CD4-positive, alpha-beta T cell (primary cell): ENCODE data around the gene IFT81. TPM values are rescaled to one million over a fixed set of nuclear protein-coding genes. Genes with fewer than 3 reads are reported as not detected.

ENCODE experiments used
- ATAC-seq: fragments of 200-7000 bp; cut with Tn5 transposase; one replicate; pipeline ENCODE4 v1.10.0; 2022; ENCODE audit warnings: mild to moderate bottlenecking; ENCODE audit not compliant: poor library complexity
- CTCF ChIA-PET: fragments of 350-600 bp; sonication (Branson Sonifier 250); formaldehyde crosslinking; loops from one replicate; lab custom pipeline; 2021; ENCODE audit warnings: antibody characterized with exemption, inconsistent platforms; lab: Charles Lee
- POLR2A ChIA-PET: fragments of 350-600 bp; sonication (Branson Sonifier 250); formaldehyde crosslinking; loops from one replicate; lab custom pipeline; 2021; ENCODE audit warnings: antibody characterized with exemption, inconsistent platforms; lab: Charles Lee
- DNase-seq, 14 experiments: peaks; one replicate each; pipeline ENCODE4 v3.0.0-alpha.2; 2013 to 2020; ENCODE audit warnings: mixed read lengths in 2 of 14
- H3K27ac ChIP-seq, 2 donors: one replicate each; pipeline versions ENCODE4 v1.5.1 to v1.7.0; 2013; ENCODE audit warnings: low read length in 2 of 2, low read depth in 1 of 2, mild to moderate bottlenecking in 1 of 2
- H3K27me3 ChIP-seq, 2 experiments: 1 replicate in 1 of 2; 2 replicates in 1 of 2; pipeline versions ENCODE4 v1.6.1 to v1.7.0; 2013; ENCODE audit warnings: low read length in 2 of 2, control low read depth in 1 of 2, mild to moderate bottlenecking in 1 of 2, moderate library complexity in 1 of 2; ENCODE audit not compliant: insufficient read depth in 2 of 2, control insufficient read depth in 1 of 2
- H3K36me3 ChIP-seq: one replicate; pipeline ENCODE4 v1.6.1; 2013; ENCODE audit warnings: low read length, control low read depth; ENCODE audit not compliant: insufficient read depth
- H3K4me1 ChIP-seq: one replicate; pipeline ENCODE4 v1.6.1; 2013; ENCODE audit warnings: low read length, control low read depth; ENCODE audit not compliant: insufficient read depth
- H3K4me3 ChIP-seq: one replicate; pipeline ENCODE4 v1.5.1; 2013; ENCODE audit warnings: mild to moderate bottlenecking, low read length, moderate library complexity
- H3K9me3 ChIP-seq, 2 experiments: 1 replicate in 1 of 2; 2 replicates in 1 of 2; pipeline versions ENCODE4 v1.6.1 to v1.7.0; 2013; ENCODE audit warnings: low read length in 2 of 2, mild to moderate bottlenecking in 2 of 2, control low read depth in 1 of 2, moderate library complexity in 1 of 2; ENCODE audit not compliant: control insufficient read depth in 1 of 2, insufficient read depth in 1 of 2
- H3K27ac Mint-ChIP-seq: one replicate; pipeline ENCODE4 v1.8.0; 2020; ENCODE audit warnings: mixed read lengths
- H3K27me3 Mint-ChIP-seq: one replicate; pipeline ENCODE4 v1.8.0; 2021; ENCODE audit warnings: mixed read lengths
- H3K36me3 Mint-ChIP-seq: one replicate; pipeline ENCODE4 v1.8.0; 2021; ENCODE audit warnings: low read depth, mixed read lengths
- H3K4me1 Mint-ChIP-seq: one replicate; pipeline ENCODE4 v1.8.0; 2021; ENCODE audit warnings: low read depth, mixed read lengths
- H3K4me3 Mint-ChIP-seq: one replicate; pipeline ENCODE4 v1.8.0; 2020; ENCODE audit warnings: mild to moderate bottlenecking, mixed read lengths
- H3K9me3 Mint-ChIP-seq: one replicate; pipeline ENCODE4 v1.8.0; 2020; ENCODE audit warnings: mixed read lengths
- intact Hi-C, 2 experiments: fragments of 100-400 bp; cut with DNase I in 1 of 2; cut with micrococcal nuclease in 1 of 2; formaldehyde crosslinking; loops; one replicate each; pipeline versions ENCODE4 v1.15.1 to v1.9.0; 2023 to 2025; cut with DNase I, micrococcal nuclease
- total RNA-seq, 174 experiments: library from RNA in 2 of 174; stranded (reverse) in 2 of 174; gene quantifications; one replicate each; pipeline ENCODE4 v1.2.3 and lab custom pipeline; 2021 to 2026
- TF ChIP-seq, protein P1 (sequence below): fragments of 200-600 bp; IDR thresholded peaks from one replicate; pipeline ENCODE4 v1.8.0; 2022; ENCODE audit warnings: antibody characterized with exemption, mild to moderate bottlenecking

Gene IFT81
- total RNA-seq, 2 experiments from 2014 or later: 0.41 to 1.1 TPM

DNA sequence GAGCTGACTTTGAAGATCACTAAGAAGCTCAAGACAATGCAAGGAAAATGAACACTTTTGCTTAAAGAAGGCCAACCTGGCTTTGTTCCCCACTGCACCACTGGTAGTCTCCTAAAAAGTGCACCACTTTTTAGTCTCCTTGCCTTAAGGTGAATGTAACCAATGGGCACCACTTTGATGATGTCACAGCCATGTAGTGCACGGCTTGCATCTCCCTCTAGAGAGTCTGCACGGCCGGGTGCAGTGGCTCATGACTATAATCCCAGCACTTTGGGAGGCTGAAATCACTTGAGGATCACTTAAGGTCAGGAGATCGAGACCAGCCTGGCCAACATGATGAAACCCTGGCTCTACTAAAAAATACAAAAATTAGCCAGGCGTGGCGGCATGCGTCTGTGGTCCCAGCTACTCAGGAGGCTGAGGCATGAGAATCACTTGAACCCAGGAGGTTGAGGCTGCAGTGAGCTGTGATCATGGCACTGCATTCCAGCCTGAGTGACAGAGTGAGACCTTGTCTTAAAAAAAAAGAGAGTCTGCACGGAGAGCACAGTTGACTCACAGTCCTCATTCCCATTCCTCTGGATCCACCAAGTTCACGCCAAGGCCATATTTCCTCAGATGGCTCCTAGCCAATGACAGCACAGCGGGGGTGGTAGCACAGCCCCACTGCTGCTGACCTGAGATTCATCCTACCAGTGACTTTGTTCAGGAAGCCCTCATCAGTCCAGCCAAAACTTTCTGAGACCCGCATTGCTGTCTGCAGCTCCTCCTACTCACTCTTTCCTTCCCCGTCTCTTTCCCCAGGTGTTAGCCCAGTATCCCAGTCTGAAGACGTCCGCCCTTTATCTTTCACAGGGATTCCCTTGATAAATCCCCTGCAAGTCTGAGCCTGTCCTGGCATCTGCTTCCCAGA, 16.5 kb upstream of the IFT81 start:
- DNase-seq (no peak), ATAC-seq (no peak)
- POLR2A ChIA-PET: no interaction called here
- peaks cover 4% of the 10 kb centered on the region for H3K27me3 Mint-ChIP-seq
- H3K4me1 ChIP-seq: no peaks in the 10 kb centered on the region
- no peaks in the 10 kb centered on the region for H3K27me3 ChIP-seq
- H3K4me1 Mint-ChIP-seq: no peaks in the 10 kb centered on the region
- no peaks in the 10 kb centered on the region for H3K9me3 ChIP-seq
- H3K36me3 Mint-ChIP-seq: no peaks in the 10 kb centered on the region
- intact Hi-C loops: no loop called here
- TF ChIP-seq, protein P1, sequence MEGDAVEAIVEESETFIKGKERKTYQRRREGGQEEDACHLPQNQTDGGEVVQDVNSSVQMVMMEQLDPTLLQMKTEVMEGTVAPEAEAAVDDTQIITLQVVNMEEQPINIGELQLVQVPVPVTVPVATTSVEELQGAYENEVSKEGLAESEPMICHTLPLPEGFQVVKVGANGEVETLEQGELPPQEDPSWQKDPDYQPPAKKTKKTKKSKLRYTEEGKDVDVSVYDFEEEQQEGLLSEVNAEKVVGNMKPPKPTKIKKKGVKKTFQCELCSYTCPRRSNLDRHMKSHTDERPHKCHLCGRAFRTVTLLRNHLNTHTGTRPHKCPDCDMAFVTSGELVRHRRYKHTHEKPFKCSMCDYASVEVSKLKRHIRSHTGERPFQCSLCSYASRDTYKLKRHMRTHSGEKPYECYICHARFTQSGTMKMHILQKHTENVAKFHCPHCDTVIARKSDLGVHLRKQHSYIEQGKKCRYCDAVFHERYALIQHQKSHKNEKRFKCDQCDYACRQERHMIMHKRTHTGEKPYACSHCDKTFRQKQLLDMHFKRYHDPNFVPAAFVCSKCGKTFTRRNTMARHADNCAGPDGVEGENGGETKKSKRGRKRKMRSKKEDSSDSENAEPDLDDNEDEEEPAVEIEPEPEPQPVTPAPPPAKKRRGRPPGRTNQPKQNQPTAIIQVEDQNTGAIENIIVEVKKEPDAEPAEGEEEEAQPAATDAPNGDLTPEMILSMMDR: no peak
- no peaks in the 10 kb centered on the region for H3K9me3 Mint-ChIP-seq
- H3K27ac ChIP-seq: no peak overlapping the region
- no peak overlapping the region for H3K4me3 ChIP-seq
- H3K27ac Mint-ChIP-seq: no peak overlapping the region
- CTCF ChIA-PET: interaction anchor here (1.0 kb wide), 1 partner anchor 8 kb away, joined by 3 read pairs; no protein-coding TSS in a partner anchor
- H3K4me3 Mint-ChIP-seq: no peak overlapping the region
- no peaks in the 10 kb centered on the region for H3K36me3 ChIP-seq

DNA sequence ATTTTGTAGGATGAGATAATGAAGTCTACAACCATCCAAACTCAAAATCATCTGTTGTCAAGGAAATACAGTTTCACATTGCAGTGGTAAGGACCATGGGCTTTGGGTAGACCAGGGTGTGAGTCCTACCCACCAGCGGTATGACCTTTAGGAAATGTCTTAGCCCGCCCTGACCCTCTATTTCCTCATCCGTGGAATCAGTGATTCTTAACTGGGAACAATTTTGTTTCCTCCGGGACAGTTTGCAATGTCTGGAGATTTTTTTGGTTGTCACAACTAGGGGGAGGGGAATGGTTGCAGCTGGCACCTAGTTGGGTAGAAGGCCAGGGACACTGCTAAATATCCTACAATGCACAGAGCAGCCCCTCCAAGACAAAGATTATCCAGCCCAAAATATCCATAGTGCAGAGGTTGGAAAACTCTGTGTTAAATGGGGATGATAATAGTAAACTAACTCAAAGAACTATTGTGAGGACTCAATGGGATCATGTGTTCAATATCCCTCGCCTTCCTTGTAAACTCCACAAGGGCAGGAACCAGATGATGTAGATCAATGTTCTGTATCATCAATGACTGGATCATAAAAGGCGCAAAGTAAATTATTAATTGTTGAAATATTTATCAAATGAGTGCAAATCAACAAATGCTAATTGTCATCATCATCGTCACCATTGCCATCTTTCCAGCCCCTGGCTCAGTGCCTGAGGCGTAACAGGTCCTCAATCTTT, 15.7 kb upstream of the IFT81 start:
- Mint-ChIP-seq H3K36me3 (no peaks in the 10 kb centered on the region), H3K4me1 (no peaks in the 10 kb centered on the region), H3K27me3 (peaks cover 4% of the 10 kb centered on the region), H3K4me3 (no peak overlapping the region), H3K9me3 (no peaks in the 10 kb centered on the region), H3K27ac (no peak overlapping the region)
- POLR2A ChIA-PET: no interaction called here
- TF ChIP-seq, protein P1: no peak
- ATAC-seq (no peak), DNase-seq (no peak)
- no peaks in the 10 kb centered on the region for H3K4me1 ChIP-seq
- H3K4me3 ChIP-seq: no peak overlapping the region
- no peaks in the 10 kb centered on the region for H3K9me3 ChIP-seq
- H3K27me3 ChIP-seq: no peaks in the 10 kb centered on the region
- intact Hi-C loops: no loop called here
- CTCF ChIA-PET: interaction anchor here (1.0 kb wide), 1 partner anchor 9 kb away, joined by 3 read pairs; no protein-coding TSS in a partner anchor
- no peak overlapping the region for H3K27ac ChIP-seq
- H3K36me3 ChIP-seq: no peaks in the 10 kb centered on the region

DNA sequence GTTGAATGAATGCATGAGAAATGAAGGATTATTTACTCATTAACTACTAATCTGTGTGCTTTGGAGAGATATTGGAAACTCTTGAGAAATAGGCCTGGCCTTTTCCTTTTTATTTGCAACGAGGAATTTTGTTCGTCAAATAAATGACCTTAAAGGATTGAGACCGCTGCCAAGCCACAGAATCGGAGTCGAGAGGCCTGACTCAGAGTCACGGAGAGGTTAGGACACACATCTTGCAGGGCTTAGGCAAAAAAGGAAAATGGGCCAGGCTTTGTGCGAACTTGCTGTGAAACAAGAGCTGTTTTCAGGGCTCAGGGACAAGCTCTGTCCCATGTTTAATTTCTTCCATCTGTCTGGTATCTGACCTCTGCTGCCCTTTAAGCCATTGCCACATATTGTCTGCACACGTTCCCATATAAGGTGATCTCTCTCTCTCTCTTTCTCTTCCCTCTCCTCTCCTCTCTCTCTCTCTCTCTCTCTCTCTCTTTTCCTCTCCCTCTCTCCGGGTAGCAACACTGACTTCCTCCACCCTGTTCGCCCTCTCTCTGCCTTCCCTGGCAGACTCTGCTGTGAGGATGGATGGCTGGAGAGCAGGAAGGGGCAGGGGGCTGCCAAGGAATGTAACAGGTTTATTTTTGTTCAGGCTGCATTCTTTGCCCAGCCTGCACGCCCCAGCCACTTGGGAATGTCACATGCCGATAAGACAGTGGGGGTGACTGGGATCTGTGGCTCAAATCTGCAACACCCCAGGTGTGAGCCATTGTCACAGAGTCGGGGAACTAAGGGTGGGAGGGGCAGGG, 14.9 kb upstream of the IFT81 start:
- no peaks in the 10 kb centered on the region for H3K9me3 Mint-ChIP-seq
- Histone ChIP-seq H3K4me1 (no peaks in the 10 kb centered on the region), H3K27ac (no peak overlapping the region), H3K36me3 (no peaks in the 10 kb centered on the region), H3K4me3 (no peak overlapping the region), H3K9me3 (no peaks in the 10 kb centered on the region), H3K27me3 (no peaks in the 10 kb centered on the region)
- H3K36me3 Mint-ChIP-seq: no peaks in the 10 kb centered on the region
- intact Hi-C loops: no loop called here
- no peak overlapping the region for H3K27ac Mint-ChIP-seq
- ChIA-PET CTCF (no interaction called here), POLR2A (no interaction called here)
- peaks cover 9% of the 10 kb centered on the region for H3K27me3 Mint-ChIP-seq
- TF ChIP-seq, protein P1: no peak
- no peaks in the 10 kb centered on the region for H3K4me1 Mint-ChIP-seq
- DNase-seq: no peak
- no peak overlapping the region for H3K4me3 Mint-ChIP-seq
- ATAC-seq: no peak
